Cardiac septum (tissue), 1 donor: ENCODE measurements around the gene NAAA. TPM values are rescaled to one million over a fixed set of nuclear protein-coding genes. Genes with fewer than 3 reads are reported as not detected.

Source experiments
- DNase-seq: peaks from one replicate; pipeline ENCODE4 v3.0.0-alpha.2; 2020; ENCODE audit warnings: low spot score
- intact Hi-C: fragments of 100-400 bp; cut with DNase I; formaldehyde crosslinking; loops from one replicate; pipeline ENCODE4 v1.14.0; 2022
- total RNA-seq: library from RNA; stranded (reverse); fragmentation: NEBNext Ultra II Directional; extraction: Animal tissue kit (Norgen Biotek cat#: 25700); gene quantifications from one replicate; pipeline ENCODE4 v1.2.1, GENCODE V29; 2021
- donor health status: DM: no; HTN: no; CAD: no.

Gene NAAA
- total RNA-seq, 1 donor from 2014 or later: 15.2 TPM

DNA sequence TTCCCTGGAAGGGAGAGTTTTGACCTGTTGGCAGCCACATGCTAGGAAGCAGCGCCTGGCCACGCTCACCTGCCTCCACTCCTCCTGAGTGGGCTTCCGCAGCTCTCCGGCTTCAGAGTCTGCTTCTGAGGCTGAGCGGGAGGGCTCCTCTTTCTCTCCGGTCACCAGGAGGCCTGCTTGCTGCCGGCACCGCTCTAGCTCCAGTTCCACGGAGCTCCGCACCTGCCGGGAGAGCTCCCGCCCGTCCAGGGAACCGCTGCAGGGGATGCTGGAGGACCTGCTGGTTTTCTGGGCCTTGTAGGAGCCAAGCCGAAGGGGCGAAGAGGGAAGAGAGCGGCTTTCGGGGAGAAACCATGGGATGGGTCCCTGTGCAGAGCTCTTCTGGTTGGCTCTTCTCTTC, 64.6 kb downstream of the NAAA start:
- intact Hi-C loops: no loop called here
- DNase-seq: no peak

DNA sequence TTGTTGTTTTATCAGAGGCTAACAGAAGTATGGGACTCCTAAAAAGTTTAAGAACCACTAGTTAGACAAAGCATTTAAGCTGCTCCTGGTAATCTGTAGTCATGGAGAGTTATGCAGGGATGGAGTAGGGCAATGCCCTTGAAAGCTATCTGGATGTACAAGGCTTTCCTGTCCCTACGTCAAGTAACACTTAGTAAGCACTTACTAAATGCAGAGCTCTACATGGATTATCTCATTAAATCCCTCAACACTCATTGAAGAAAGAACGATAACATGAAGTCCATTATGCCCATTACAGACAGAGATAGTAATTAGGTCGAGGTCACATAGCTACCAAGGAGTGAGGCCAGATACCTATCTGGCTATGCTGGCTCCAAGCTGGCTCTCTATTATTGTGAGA, 71.7 kb downstream of the NAAA start:
- no peak for DNase-seq

DNA sequence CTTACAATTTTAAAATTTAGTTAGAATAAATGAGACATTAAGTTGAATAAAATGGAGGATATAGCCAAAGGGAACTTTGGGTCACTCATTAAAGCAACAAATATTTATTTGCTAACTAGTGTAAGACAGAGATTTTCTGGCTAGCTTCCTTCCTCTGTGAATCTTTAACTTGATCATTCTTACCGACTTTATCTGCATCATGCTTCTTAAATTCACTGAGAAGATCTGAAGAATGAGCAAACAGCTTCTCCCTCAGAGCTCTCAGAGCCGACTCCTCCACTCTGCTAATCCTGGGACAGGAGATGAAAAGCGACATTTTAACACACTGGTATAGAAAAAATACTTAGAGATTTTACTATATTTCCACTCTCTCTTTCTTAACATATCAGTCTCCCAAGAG, 73.7 kb downstream of the NAAA start:
- DNase-seq: no peak
- intact Hi-C loops: no loop called here

More for the DNA sequence above, 71.7 kb downstream of the NAAA start:
- intact Hi-C loops: no loop called here

Other genes starting within 250 kb of the NAAA start
- gene USO1, start 216.4 kb downstream of the NAAA start, total RNA-seq: 70.5 TPM
- gene PPEF2, start 38.6 kb downstream of the NAAA start, total RNA-seq: not detected
- 24.1 TPM for gene SDAD1, start 49.9 kb upstream of the NAAA start, total RNA-seq
- 0.70 TPM for gene CXCL9, start 66.5 kb upstream of the NAAA start, total RNA-seq
- gene CXCL10, start 82.5 kb upstream of the NAAA start, total RNA-seq: 2.3 TPM
- 0.32 TPM for gene CXCL11, start 95.1 kb upstream of the NAAA start, total RNA-seq
- gene ART3, start 133.7 kb upstream of the NAAA start, total RNA-seq: 57.0 TPM
- 22.7 TPM for gene NUP54, start 207.4 kb upstream of the NAAA start, total RNA-seq